GM12865 (cell line): ENCODE data around the gene RIC3.
A peak's percentile ranks its signal among the peaks of the same experiment; 100 is the strongest.
"Not testable (repeated sequence)": the region's sequence is repeated elsewhere in the genome, so short reads cannot be mapped to it uniquely, and the experiment has no call there.

Experiments used
- DNase-seq: peaks from one replicate; pipeline ENCODE4 v3.0.0; 2010; ENCODE audit warnings: low read depth
- H3K4me3 ChIP-seq: 2 replicates; pipeline ENCODE4 v1.5.1; 2011; ENCODE audit warnings: mild to moderate bottlenecking, low read depth, low read length, control low read depth
- CTCF ChIP-seq: IDR thresholded peaks from 2 replicates; pipeline ENCODE4 v1.5.1; 2011; ENCODE audit warnings: low read length, control low read depth, low read depth, inconsistent platforms; ENCODE audit not compliant: insufficient read depth; ENCODE audit errors: missing control alignments

The RIC3 gene

GRCh38 chr11:8167796-8168195 is 1.0 kb downstream of the RIC3 start:
- peak overlapping the region; percentile 57; the same call in 1 of the 2 replicates for H3K4me3 ChIP-seq
- no peak for TF ChIP-seq CTCF
- no peak for DNase-seq

DNA sequence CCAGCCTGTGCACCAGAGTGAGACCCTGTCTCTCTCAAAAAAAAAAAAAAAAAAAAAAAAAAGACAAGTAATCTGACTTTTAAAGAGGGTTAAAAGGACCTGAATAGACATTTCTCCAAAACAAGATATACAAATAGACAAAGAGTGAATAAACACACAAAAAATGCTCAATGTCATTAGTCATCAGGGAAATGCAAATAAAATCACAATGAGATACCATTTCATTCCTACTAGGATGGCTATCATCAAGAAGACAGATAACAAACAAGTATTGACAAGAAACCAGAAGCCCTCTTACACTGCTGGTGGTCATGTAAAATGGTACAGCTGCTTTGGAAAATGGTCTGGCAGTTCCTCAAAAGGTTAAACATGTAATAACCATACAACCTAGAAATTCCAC is 4.1 kb downstream of the RIC3 start:
- no peak overlapping the region for H3K4me3 ChIP-seq
- TF ChIP-seq CTCF = no peak
- no peak for DNase-seq

DNA sequence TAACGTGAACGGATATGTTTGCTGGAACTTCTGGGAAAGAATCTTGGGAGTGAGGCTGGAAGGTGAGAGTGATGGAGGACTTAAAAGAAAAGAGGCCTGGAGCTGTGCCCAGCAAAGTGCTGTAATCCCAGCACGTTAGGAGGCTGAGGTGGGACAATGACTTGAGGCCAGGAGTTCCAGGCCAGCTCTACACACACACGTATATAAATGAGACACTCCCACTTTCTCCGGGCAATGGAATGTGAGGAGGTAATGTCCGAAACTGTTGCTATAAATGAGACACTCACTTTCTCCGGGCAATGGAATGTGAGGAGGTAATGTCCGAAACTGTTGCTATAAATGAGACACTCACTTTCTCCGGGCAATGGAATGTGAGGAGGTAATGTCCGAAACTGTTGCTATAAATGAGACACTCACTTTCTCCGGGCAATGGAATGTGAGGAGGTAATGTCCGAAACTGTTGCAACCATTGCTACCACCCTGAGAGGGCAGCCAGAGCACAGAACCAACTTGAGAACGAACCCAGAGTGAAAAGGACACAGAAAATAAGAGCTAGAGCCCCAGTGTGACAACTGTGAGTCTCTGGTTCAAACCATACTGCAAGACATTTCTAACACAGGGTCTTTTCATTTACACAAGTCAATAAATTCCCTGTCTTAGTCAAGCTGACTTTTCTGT is 7.1 kb downstream of the RIC3 start:
- DNase-seq, H3K4me3 ChIP-seq: not testable (repeated sequence)

GRCh38 chr11:8156877-8157276 is 11.9 kb downstream of the RIC3 start:
- H3K4me3 ChIP-seq = no peak overlapping the region
- no peak for TF ChIP-seq CTCF
- DNase-seq = no peak

GRCh38 chr11:8149726-8150125 is 19.1 kb downstream of the RIC3 start:
- no peak for TF ChIP-seq CTCF
- DNase-seq = no peak
- H3K4me3 ChIP-seq = no peak overlapping the region

DNA sequence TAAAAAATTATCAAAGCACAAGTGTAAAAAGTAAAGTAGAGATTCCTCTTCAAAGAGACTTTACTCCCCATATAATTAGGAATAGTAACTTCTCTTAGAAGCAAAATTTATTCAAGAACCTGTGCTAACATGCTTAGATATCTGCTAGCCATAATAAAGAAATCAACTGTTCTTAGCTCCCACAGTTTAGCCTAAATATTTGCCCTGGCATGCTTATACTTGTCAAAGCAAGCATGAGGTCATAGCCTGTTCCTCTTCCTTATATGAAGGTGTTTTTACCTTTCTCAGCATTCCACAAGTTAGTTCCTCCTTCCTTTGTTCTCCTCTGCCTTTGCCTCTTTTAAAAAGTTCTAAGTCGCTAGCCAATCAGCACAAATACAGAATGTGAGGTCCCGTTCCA is 30.3 kb downstream of the RIC3 start:
- TF ChIP-seq CTCF = no peak
- no peak overlapping the region for H3K4me3 ChIP-seq
- no peak for DNase-seq

DNA sequence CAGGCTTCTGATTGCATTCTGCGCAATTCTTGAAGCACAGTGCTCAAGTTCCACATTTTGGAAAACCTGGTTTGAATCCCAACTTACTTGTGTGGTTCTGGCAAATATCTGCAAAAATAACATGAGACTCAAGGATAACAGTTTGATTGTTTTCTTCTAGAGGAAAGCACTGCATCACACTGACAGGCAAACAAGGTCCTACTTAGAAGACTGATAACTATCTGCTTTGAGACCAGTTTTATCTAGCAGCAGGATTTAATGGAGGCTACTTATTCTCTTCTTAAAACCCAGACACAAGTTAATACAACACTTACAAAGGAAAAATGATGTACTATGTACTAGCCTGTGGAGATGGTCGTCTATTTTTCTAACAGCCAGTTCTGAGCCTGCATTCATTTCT is 41.4 kb downstream of the RIC3 start:
- no peak for TF ChIP-seq CTCF
- no peak overlapping the region for H3K4me3 ChIP-seq
- DNase-seq = no peak
